B cell (primary cell): Measurements from ENCODE around the gene GAMT. TPM values are rescaled to one million over a fixed set of nuclear protein-coding genes. Genes with fewer than 3 reads are reported as not detected.

Source experiments
- ATAC-seq: fragments of 200-7000 bp; cut with Tn5 transposase; one replicate; pipeline ENCODE4 v1.10.0; 2021; ENCODE audit warnings: low read depth, mild to moderate bottlenecking, moderate number of reproducible peaks, moderate library complexity
- CTCF ChIA-PET: fragments of 350-600 bp; sonication (Branson Sonifier 250); formaldehyde crosslinking; loops from one replicate; lab custom pipeline; 2021; ENCODE audit warnings: antibody characterized with exemption, inconsistent platforms; lab: Charles Lee
- POLR2A ChIA-PET: fragments of 350-600 bp; sonication (Branson Sonifier 250); formaldehyde crosslinking; loops from one replicate; lab custom pipeline; 2021; ENCODE audit warnings: antibody characterized with exemption; lab: Charles Lee
- DNase-seq: peaks from one replicate; pipeline ENCODE4 v3.0.0; 2013
- H2AFZ ChIP-seq: 2 replicates; pipeline ENCODE4 v1.6.1; 2012; ENCODE audit warnings: mild to moderate bottlenecking, low read depth, low read length; ENCODE audit not compliant: insufficient read depth, poor library complexity, severe bottlenecking
- H3K27ac ChIP-seq, 2 donors: 1 replicate in 1 of 2; 2 replicates in 1 of 2; pipeline ENCODE4 v1.5.1; 2012 to 2013; ENCODE audit warnings: low read length in 2 of 2, mild to moderate bottlenecking in 2 of 2, moderate library complexity in 1 of 2
- H3K27me3 ChIP-seq, 4 experiments: fragments of 200-600 bp in 1 of 4; sonication (generic) in 1 of 4; replicated peaks in 1 of 4; 1 replicate in 2 of 4; 2 replicates in 2 of 4; pipeline versions ENCODE4 v1.6.1 to v1.7.0; 2013 to 2016; ENCODE audit warnings: low read length in 3 of 4, mild to moderate bottlenecking in 2 of 4, mixed read lengths in 1 of 4, moderate library complexity in 1 of 4; ENCODE audit not compliant: insufficient read depth in 4 of 4, control insufficient read depth in 3 of 4; ENCODE audit errors: control extremely low read depth in 1 of 4
- H3K36me3 ChIP-seq, 2 experiments: replicated peaks in 1 of 2; 1 replicate in 1 of 2; 2 replicates in 1 of 2; pipeline versions ENCODE4 v1.6.1 to v1.7.1; 2013; ENCODE audit warnings: low read length in 1 of 2; ENCODE audit not compliant: insufficient read depth in 2 of 2, control insufficient read depth in 1 of 2; ENCODE audit errors: control extremely low read depth in 1 of 2, extremely low read depth in 1 of 2
- H3K4me1 ChIP-seq, 2 donors: fragments of 200-600 bp in 1 of 2; sonication (generic) in 1 of 2; 1 replicate in 1 of 2; 2 replicates in 1 of 2; pipeline versions ENCODE4 v1.5.1 to v1.6.1; 2013 to 2017; ENCODE audit warnings: low read length in 2 of 2; ENCODE audit not compliant: control insufficient read depth in 2 of 2, insufficient read depth in 2 of 2
- H3K4me2 ChIP-seq: replicated peaks from 2 replicates; pipeline ENCODE3; 2012; ENCODE audit warnings: mild to moderate bottlenecking, low read depth, low read length; ENCODE audit not compliant: poor library complexity, severe bottlenecking
- H3K4me3 ChIP-seq, 5 experiments: fragments of 200-600 bp in 1 of 5; sonication (generic) in 1 of 5; 1 replicate in 3 of 5; 2 replicates in 2 of 5; pipeline versions ENCODE4 v1.5.1 to v1.7.0; 2011 to 2016; ENCODE audit warnings: low read length in 4 of 5, mild to moderate bottlenecking in 4 of 5, low read depth in 2 of 5, control low read depth in 1 of 5, moderate library complexity in 1 of 5; ENCODE audit not compliant: insufficient read depth in 1 of 5; ENCODE audit errors: control extremely low read depth in 1 of 5, extremely low read depth in 1 of 5
- H3K79me2 ChIP-seq: fragments of 200-600 bp; sonication (generic); one replicate; pipeline ENCODE4 v1.6.0; 2016; ENCODE audit warnings: low read length; ENCODE audit not compliant: control insufficient read depth, insufficient read depth
- H3K9ac ChIP-seq: fragments of 200-600 bp; sonication (generic); 2 replicates; pipeline ENCODE4 v1.6.1; 2017; ENCODE audit warnings: mild to moderate bottlenecking, low read length, moderate library complexity
- H3K9me3 ChIP-seq, 3 donors: one replicate each; pipeline versions ENCODE4 v1.6.1 to v1.7.1; 2013; ENCODE audit warnings: low read length in 2 of 3; ENCODE audit not compliant: control insufficient read depth in 2 of 3, insufficient read depth in 1 of 3; ENCODE audit errors: control extremely low read depth in 1 of 3
- H4K20me1 ChIP-seq: 2 replicates; pipeline ENCODE4 v1.6.0; 2012; ENCODE audit warnings: mild to moderate bottlenecking, low read length; ENCODE audit not compliant: insufficient read depth, control insufficient read depth, poor library complexity, severe bottlenecking
- H3K27ac Mint-ChIP-seq: one replicate; pipeline ENCODE4 v1.8.0; 2021; ENCODE audit warnings: mixed read lengths
- H3K27me3 Mint-ChIP-seq: one replicate; pipeline ENCODE4 v1.8.0; 2021; ENCODE audit warnings: mixed read lengths
- H3K4me1 Mint-ChIP-seq: one replicate; pipeline ENCODE4 v1.8.0; 2021; ENCODE audit warnings: mixed read lengths
- H3K4me3 Mint-ChIP-seq: one replicate; pipeline ENCODE4 v1.8.0; 2021; ENCODE audit warnings: mixed read lengths
- H3K9me3 Mint-ChIP-seq: one replicate; pipeline ENCODE4 v1.8.0; 2022; ENCODE audit warnings: mixed read lengths; ENCODE audit not compliant: insufficient read depth
- CTCF ChIP-seq: fragments of 200-600 bp; IDR thresholded peaks from one replicate; pipeline ENCODE4 v1.8.0; 2022; ENCODE audit warnings: antibody characterized with exemption, mild to moderate bottlenecking
- EZH2 ChIP-seq: IDR thresholded peaks from 2 replicates; pipeline ENCODE4 v1.6.1; 2012; ENCODE audit warnings: borderline replicate concordance, low read depth, mild to moderate bottlenecking, moderate library complexity, low read length; ENCODE audit not compliant: insufficient read depth, poor library complexity, severe bottlenecking
- WGBS: methylation state at CpG from one replicate; pipeline ENCODE4 v1.1.5; 2013; ENCODE audit warnings: missing lambda C conversion rate; ENCODE audit not compliant: insufficient coverage; 5-methylcytosine and 5-hydroxymethylcytosine counted together
- intact Hi-C: fragments of 100-400 bp; cut with micrococcal nuclease; formaldehyde crosslinking; loops from one replicate; pipeline ENCODE4 v1.10.0; 2022
- polyA plus RNA-seq: library from polyadenylated mRNA; depleted of rRNA; stranded (reverse); fragments of >200 nt; gene quantifications from 2 replicates; pipeline ENCODE4 v1.2.3, GENCODE V29; 2012
- total RNA-seq, 2 donors: library from RNA; stranded (reverse); fragments of 120-200 nt in 1 of 2; gene quantifications; 1 replicate in 1 of 2; 2 replicates in 1 of 2; pipeline versions ENCODE4 v1.2.3 to v1.2.4, GENCODE V29; 2013 to 2022

The GAMT gene
- total and polyA plus RNA-seq, 2 donors (not counting 1 experiment from before 2014, with no cell fraction given): 8.8 to 12.1 TPM

DNA sequence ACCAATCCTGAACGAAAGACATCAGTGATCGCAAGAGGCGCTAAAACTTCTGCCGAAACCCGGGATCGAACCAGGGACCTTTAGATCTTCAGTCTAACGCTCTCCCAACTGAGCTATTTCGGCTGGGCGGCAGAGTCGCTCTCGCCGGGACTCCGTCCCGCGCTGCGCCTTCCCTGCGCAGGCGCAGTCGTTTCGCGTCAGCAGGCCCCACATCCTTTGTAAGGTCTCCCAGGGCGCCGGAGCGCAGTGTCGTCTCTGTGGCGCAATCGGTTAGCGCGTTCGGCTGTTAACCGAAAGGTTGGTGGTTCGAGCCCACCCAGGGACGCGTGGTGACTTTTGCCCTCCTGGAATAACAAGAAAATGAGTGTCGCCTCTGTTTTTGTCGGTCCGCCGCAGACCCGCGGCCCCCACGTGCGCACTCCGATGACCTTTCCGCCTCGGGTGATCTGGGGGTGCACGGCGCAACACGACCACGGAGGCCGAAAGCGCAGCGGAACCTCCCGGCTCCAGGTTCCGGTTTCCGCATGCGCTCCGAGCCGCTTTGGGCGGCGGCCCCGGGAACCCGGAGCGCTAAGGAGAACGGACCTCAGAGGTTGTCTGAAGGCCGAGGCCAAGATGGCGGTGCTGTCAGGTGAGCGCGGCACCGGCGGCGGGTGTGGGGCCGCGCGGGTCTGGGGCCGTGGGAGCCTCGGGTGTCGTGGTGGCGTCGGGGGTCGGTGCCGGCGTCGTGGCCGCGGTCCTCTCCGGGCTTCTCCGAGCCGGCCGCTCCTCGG, 17.8 kb downstream of the GAMT start, which contains the start of gene NDUFS7:
NDUFS7 (plus strand) TSS at position 596 of the 773 bp plus-strand sequence; CDS start at position 616, 20 bp downstream.
- H4K20me1 ChIP-seq: peaks cover under 1% of the 10 kb centered on the region
- TF ChIP-seq CTCF (peak; percentile 14), EZH2 (no peak)
- peaks cover 0 to 9% of the 10 kb centered on the region in 2 experiments for H3K36me3 ChIP-seq
- H3K4me3 Mint-ChIP-seq: peak within 1 kb of the TSS; percentile 90
- H3K79me2 ChIP-seq: peaks cover 5% of the 10 kb centered on the region
- DNase-seq (peak; percentile 97), ATAC-seq (peak; percentile 82)
- peak within 1 kb of the TSS; percentile 83 for H2AFZ ChIP-seq
- peaks cover 17% of the 10 kb centered on the region for H3K4me1 Mint-ChIP-seq
- under 1% methylated on average over 90 of the region's 90 CpGs for WGBS
- CTCF ChIA-PET: interaction anchor here (0.6 to 1.8 kb wide), 8 partner anchors 11 to 139 kb away, joined by 3 to 9 read pairs (median 3); partner anchors contain the start of gene CIRBP
- no peaks in the 10 kb centered on the region for H3K9me3 Mint-ChIP-seq
- H3K4me1 ChIP-seq: peaks cover 11 to 15% of the 10 kb centered on the region in 2 donors
- peak within 1 kb of the TSS; percentile 76 to 85 for H3K27ac ChIP-seq
- H3K27me3 Mint-ChIP-seq: peaks cover 3% of the 10 kb centered on the region
- POLR2A ChIA-PET: interaction anchor here (0.6 to 1.9 kb wide), 5 partner anchors 15 to 193 kb away, joined by 3 to 9 read pairs (median 5); partner anchors contain the start of gene CIRBP
- H3K27ac Mint-ChIP-seq: peak within 1 kb of the TSS; percentile 100
- peak within 1 kb of the TSS; percentile 87 for H3K9ac ChIP-seq
- no peaks in the 10 kb centered on the region for H3K27me3 ChIP-seq
- intact Hi-C loops: loop anchor here (1.0 kb wide), 4 partner anchors 18 to 139 kb away; partner anchors contain the start of genes DAZAP1 and GAMT
- H3K4me3 ChIP-seq: peak within 1 kb of the TSS; percentile 54 to 93 (median 76)
- H3K4me2 ChIP-seq: peak within 1 kb of the TSS; percentile 79
- H3K9me3 ChIP-seq: no peaks in the 10 kb centered on the region
